Measurements from ENCODE around the gene MFGE8. TPM values are rescaled to one million over a fixed set of nuclear protein-coding genes. Genes with fewer than 3 reads are reported as not detected.

Gene MFGE8
- total RNA-seq, 4 donors from 2014 or later, result 239 to 437 (median 395) TPM

DNA sequence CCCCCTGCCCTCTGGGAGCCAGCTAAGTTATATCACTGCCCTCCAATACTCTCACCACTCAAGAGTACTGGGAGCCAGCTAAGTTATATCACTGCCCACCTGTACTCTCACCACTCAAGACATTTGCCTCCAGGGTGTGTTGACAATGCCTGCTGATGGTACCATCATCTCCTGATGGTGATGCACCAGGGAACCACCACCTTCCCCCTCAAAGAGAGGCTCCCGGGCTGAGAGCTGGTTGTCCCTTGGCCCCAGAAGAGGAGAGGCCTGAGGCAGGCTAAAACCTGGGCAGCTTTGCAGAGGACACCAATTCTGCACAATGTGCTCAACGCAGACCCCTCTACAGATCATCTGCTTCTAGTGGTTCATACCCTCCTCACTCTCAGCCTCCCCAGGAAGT lies 10.3 kb downstream of the MFGE8 start:
- TF ChIP-seq POLR2A (IDR thresholded peaks at IDR 0.05) (no peak), CTCF (IDR thresholded peaks at IDR 0.05 in 4 of 5, conservative IDR thresholded peaks at IDR 0.05 in 1 of 5) (no peak)

GRCh38 chr15:88902221-88902835 lies 10.9 kb downstream of the MFGE8 start:
- DNase-seq (no peak), ATAC-seq (no peak)
- TF ChIP-seq POLR2A (IDR thresholded peaks at IDR 0.05) (no peak), CTCF (IDR thresholded peaks at IDR 0.05 in 4 of 5, conservative IDR thresholded peaks at IDR 0.05 in 1 of 5) (no peak)
- intact Hi-C loops (cut with DNase I; ENCODE audit: low total_unique reads), result no loop called here
- Histone ChIP-seq H3K9me3 (no peaks in the 10 kb centered on the region), H3K27me3 (no peaks in the 10 kb centered on the region), H3K27ac (peak overlapping the region; percentile 74 to 85 (median 79)), H3K4me3 (no peak overlapping the region), H3K36me3 (peaks cover 0 to 84% of the 10 kb centered on the region in 2 donors), H3K4me1 (peaks cover 38 to 49% of the 10 kb centered on the region in 2 donors)
- in situ Hi-C loops (cut with MboI; ENCODE audit: low sequenced_read_pairs in 4 of 4), result loop anchor here (5.0 to 25.0 kb wide), 4 partner anchors 112 to 262 kb away; no protein-coding TSS in a partner anchor

More for the DNA sequence above, 10.3 kb downstream of the MFGE8 start:
- DNase-seq, result no peak
- H3K4me3 ChIP-seq, result no peak overlapping the region
- no peaks in the 10 kb centered on the region for H3K27me3 ChIP-seq
- ATAC-seq, result no peak
- peak overlapping the region; percentile 74 to 85 (median 79) for H3K27ac ChIP-seq
- no peaks in the 10 kb centered on the region for H3K9me3 ChIP-seq
- peaks cover 39 to 49% of the 10 kb centered on the region in 2 donors for H3K4me1 ChIP-seq
- H3K36me3 ChIP-seq, result peaks cover 0 to 88% of the 10 kb centered on the region in 2 donors
- intact Hi-C loops (cut with DNase I; ENCODE audit: low total_unique reads) (no loop called here), in situ Hi-C loops (cut with MboI; ENCODE audit: low sequenced_read_pairs in 4 of 4) (loop anchor here (5.0 to 25.0 kb wide), 4 partner anchors 112 to 262 kb away; no protein-coding TSS in a partner anchor)

GRCh38 chr15:88901508-88902220 lies 11.5 kb downstream of the MFGE8 start:
- peak overlapping the region; percentile 74 to 85 (median 79) for H3K27ac ChIP-seq
- ATAC-seq, result no peak
- no peaks in the 10 kb centered on the region for H3K27me3 ChIP-seq
- no peak for DNase-seq
- intact Hi-C loops (cut with DNase I; ENCODE audit: low total_unique reads), result loop anchor here (1.0 kb wide), 1 partner anchor 10 kb away; no protein-coding TSS in a partner anchor
- no peak overlapping the region for H3K4me3 ChIP-seq
- TF ChIP-seq CTCF (IDR thresholded peaks at IDR 0.05 in 4 of 5, conservative IDR thresholded peaks at IDR 0.05 in 1 of 5) (no peak), POLR2A (IDR thresholded peaks at IDR 0.05) (no peak)
- peaks cover 38 to 55% of the 10 kb centered on the region in 2 donors for H3K4me1 ChIP-seq
- in situ Hi-C loops (cut with MboI; ENCODE audit: low sequenced_read_pairs in 4 of 4), result loop anchor here (5.0 to 25.0 kb wide), 4 partner anchors 113 to 263 kb away; no protein-coding TSS in a partner anchor
- H3K36me3 ChIP-seq, result peaks cover 0 to 77% of the 10 kb centered on the region in 2 donors
- H3K9me3 ChIP-seq, result no peaks in the 10 kb centered on the region

DNA sequence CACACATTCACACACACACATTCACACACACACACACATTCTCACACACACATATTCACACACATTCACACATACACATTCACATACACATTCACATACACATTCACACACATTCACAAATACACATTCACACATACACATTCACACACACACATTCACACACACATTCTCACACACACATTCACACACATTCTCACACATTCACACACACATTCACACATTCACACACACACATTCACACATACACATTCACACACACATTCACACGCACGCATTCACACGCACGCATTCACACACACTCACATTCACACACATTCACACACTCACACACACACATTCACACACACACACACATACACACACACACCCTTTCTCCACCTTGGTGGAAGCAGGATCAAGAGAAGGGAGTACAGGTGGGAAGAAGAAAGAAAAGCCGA lies 12.2 kb downstream of the MFGE8 start:
- H3K4me3 ChIP-seq, result no peak overlapping the region
- no peak for DNase-seq
- peaks cover 31 to 54% of the 10 kb centered on the region in 2 donors for H3K4me1 ChIP-seq
- intact Hi-C loops (cut with DNase I; ENCODE audit: low total_unique reads), result loop anchor here (1.0 kb wide), 1 partner anchor 10 kb away; no protein-coding TSS in a partner anchor
- no peak for ATAC-seq
- no peaks in the 10 kb centered on the region for H3K27me3 ChIP-seq
- peak overlapping the region; percentile 74 to 85 (median 79) for H3K27ac ChIP-seq
- no peaks in the 10 kb centered on the region for H3K9me3 ChIP-seq
- TF ChIP-seq CTCF (IDR thresholded peaks at IDR 0.05 in 4 of 5, conservative IDR thresholded peaks at IDR 0.05 in 1 of 5) (no peak), POLR2A (IDR thresholded peaks at IDR 0.05) (no peak)
- in situ Hi-C loops (cut with MboI; ENCODE audit: low sequenced_read_pairs in 4 of 4), result loop anchor here (5.0 to 25.0 kb wide), 4 partner anchors 114 to 264 kb away; no protein-coding TSS in a partner anchor
- H3K36me3 ChIP-seq, result peaks cover 0 to 71% of the 10 kb centered on the region in 2 donors
